SKM-1 treated with dmso at 0.1 percent for 144 hours (cell line): ENCODE results near the gene NUDT8.
"Not testable (repeated sequence)": the region's sequence is repeated elsewhere in the genome, so short reads cannot be mapped to it uniquely, and the experiment has no call there.

Source experiments
- DNase-seq: peaks from one replicate; lab custom pipeline; 2025; ENCODE audit not compliant: unreplicated experiment; lab: John Stamatoyannopoulos, UW

Gene NUDT8

GRCh38 chr11:67662142-67662834 lies 32.6 kb upstream of the NUDT8 start:
- no peak for DNase-seq

GRCh38 chr11:67660752-67661151 lies 31.0 kb upstream of the NUDT8 start:
- not testable (repeated sequence) for DNase-seq

- DNase-seq: not testable (repeated sequence)
Measured at GRCh38 chr11:67659651-67660165, 30.0 kb upstream of the NUDT8 start.

- DNase-seq: no peak
Measured at GRCh38 chr11:67657300-67657699, 27.6 kb upstream of the NUDT8 start.

GRCh38 chr11:67656278-67656922 lies 26.7 kb upstream of the NUDT8 start:
- peak; percentile 72 for DNase-seq

- no peak for DNase-seq
Measured at GRCh38 chr11:67654225-67654624, 24.5 kb upstream of the NUDT8 start.

- no peak for DNase-seq
Measured at GRCh38 chr11:67652965-67653845, 23.5 kb upstream of the NUDT8 start.

GRCh38 chr11:67651976-67652781 lies 22.4 kb upstream of the NUDT8 start:
- no peak for DNase-seq

GRCh38 chr11:67649634-67650510 lies 20.1 kb upstream of the NUDT8 start:
- peak; percentile 10 for DNase-seq

GRCh38 chr11:67648796-67649613 lies 19.3 kb upstream of the NUDT8 start:
- DNase-seq: peak; percentile 30

- DNase-seq: peak; percentile 41
Measured at GRCh38 chr11:67648140-67648795, 18.5 kb upstream of the NUDT8 start.

- no peak for DNase-seq
Measured at GRCh38 chr11:67647471-67647870, 17.7 kb upstream of the NUDT8 start.

- DNase-seq: no peak
Measured at GRCh38 chr11:67646535-67647336, 17.0 kb upstream of the NUDT8 start.

GRCh38 chr11:67645521-67646461 lies 16.1 kb upstream of the NUDT8 start:
- no peak for DNase-seq

- no peak for DNase-seq
Measured at GRCh38 chr11:67644472-67645418, 15.0 kb upstream of the NUDT8 start.
